Thyroid gland (tissue), 4 donors: ENCODE data around the gene AKT1.

Experiments used
- CTCF ChIP-seq, 6 experiments: fragments of 200-600 bp in 3 of 6; fragments of 450-650 bp in 3 of 6; sonication (generic) in 3 of 6; IDR thresholded peaks; one replicate each; pipeline ENCODE4 v1.5.1; 2016 to 2019; ENCODE audit warnings: antibody characterized with exemption in 6 of 6, mild to moderate bottlenecking in 2 of 6, inconsistent platforms in 1 of 6, moderate library complexity in 1 of 6
- POLR2A ChIP-seq, 2 donors: fragments of 450-650 bp; IDR thresholded peaks; one replicate each; pipeline ENCODE4 v1.6.1; 2017; ENCODE audit warnings: antibody characterized with exemption in 2 of 2, mild to moderate bottlenecking in 2 of 2, moderate library complexity in 1 of 2

- TF ChIP-seq CTCF (IDR thresholded peaks at IDR 0.05) (no peak), POLR2A (IDR thresholded peaks at IDR 0.05) (no peak)
Observed at GRCh38 chr14:104779776-104780512, 15.6 kb downstream of the AKT1 start.
